ENCODE data around the gene KCMF1. TPM values are rescaled to one million over a fixed set of nuclear protein-coding genes. Genes with fewer than 3 reads are reported as not detected.
A peak's percentile ranks its signal among the peaks of the same experiment; 100 is the strongest.

The KCMF1 gene
- total and polyA plus RNA-seq, 2 of the 13 experiments (the other 11 are each of a cell fraction or from before 2014, with no cell fraction given): 62.1 to 116 TPM

DNA sequence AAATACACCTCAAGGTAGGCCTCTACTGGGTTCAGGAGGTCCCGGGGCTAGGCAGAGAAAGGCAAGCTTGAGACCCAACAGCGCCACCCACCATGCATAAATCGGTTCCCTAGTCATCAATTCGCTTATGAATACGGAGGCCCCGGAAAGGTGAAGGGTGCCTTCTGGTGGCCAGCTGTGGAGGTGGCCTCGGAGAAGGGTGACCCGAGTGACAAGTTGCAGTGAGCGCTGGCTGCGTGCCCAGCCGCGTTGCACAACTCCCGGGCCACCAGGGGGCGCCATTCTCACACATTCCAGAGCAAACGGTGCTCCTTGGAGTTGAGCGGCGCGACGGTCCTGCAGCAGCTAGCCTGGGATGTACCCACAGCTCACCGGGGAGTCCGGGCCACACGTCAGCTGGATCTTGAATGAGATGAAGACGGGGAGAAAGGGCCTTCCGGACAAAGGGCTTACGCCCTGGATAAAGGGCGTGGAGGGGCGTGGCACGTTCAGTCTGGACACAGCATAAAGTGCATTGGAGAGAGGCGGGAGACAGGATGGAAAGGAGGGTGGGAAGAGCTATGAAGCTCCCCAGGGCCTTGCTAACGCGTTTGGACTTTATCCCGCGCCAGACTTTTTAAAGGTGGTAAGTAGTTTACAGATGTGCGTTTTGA lies 45.1 kb upstream of the KCMF1 start (continued):
- TF ChIP-seq ZNF44 (CRISPR knock-in tag; IDR thresholded peaks at IDR 0.05) (peak; percentile 85; the same call in 1 of the 2 replicates), ZSCAN21 (CRISPR knock-in tag; IDR thresholded peaks at IDR 0.05; ENCODE audit: borderline replicate concordance) (peak; percentile 98; the same call in 1 of the 2 replicates), ZNF335 (CRISPR knock-in tag; IDR thresholded peaks at IDR 0.05) (peak; percentile 53), RARG (CRISPR knock-in tag; IDR thresholded peaks at IDR 0.05; ENCODE audit: low read depth) (no peak), ELF4 (CRISPR knock-in tag; IDR thresholded peaks at IDR 0.05; ENCODE audit: borderline replicate concordance) (no peak; the same call in 1 of the 2 replicates), AKAP8 (CRISPR knock-in tag; IDR thresholded peaks at IDR 0.05) (peak; percentile 93), TBL1XR1 (IDR thresholded peaks at IDR 0.05; ENCODE audit: borderline replicate concordance, low read length, partially characterized antibody) (peak; percentile 75), ZNF75D (CRISPR knock-in tag; IDR thresholded peaks at IDR 0.05; ENCODE audit: borderline replicate concordance) (no peak)
- TF ChIP-seq, protein P1, sequence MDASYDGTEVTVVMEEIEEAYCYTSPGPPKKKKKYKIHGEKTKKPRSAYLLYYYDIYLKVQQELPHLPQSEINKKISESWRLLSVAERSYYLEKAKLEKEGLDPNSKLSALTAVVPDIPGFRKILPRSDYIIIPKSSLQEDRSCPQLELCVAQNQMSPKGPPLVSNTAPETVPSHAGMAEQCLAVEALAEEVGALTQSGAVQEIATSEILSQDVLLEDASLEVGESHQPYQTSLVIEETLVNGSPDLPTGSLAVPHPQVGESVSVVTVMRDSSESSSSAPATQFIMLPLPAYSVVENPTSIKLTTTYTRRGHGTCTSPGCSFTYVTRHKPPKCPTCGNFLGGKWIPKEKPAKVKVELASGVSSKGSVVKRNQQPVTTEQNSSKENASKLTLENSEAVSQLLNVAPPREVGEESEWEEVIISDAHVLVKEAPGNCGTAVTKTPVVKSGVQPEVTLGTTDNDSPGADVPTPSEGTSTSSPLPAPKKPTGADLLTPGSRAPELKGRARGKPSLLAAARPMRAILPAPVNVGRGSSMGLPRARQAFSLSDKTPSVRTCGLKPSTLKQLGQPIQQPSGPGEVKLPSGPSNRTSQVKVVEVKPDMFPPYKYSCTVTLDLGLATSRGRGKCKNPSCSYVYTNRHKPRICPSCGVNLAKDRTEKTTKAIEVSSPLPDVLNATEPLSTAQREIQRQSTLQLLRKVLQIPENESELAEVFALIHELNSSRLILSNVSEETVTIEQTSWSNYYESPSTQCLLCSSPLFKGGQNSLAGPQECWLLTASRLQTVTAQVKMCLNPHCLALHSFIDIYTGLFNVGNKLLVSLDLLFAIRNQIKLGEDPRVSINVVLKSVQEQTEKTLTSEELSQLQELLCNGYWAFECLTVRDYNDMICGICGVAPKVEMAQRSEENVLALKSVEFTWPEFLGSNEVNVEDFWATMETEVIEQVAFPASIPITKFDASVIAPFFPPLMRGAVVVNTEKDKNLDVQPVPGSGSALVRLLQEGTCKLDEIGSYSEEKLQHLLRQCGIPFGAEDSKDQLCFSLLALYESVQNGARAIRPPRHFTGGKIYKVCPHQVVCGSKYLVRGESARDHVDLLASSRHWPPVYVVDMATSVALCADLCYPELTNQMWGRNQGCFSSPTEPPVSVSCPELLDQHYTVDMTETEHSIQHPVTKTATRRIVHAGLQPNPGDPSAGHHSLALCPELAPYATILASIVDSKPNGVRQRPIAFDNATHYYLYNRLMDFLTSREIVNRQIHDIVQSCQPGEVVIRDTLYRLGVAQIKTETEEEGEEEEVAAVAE (CRISPR knock-in tag; IDR thresholded peaks at IDR 0.05; ENCODE audit: borderline replicate concordance): peak; percentile 94
- TF ChIP-seq, protein P2, sequence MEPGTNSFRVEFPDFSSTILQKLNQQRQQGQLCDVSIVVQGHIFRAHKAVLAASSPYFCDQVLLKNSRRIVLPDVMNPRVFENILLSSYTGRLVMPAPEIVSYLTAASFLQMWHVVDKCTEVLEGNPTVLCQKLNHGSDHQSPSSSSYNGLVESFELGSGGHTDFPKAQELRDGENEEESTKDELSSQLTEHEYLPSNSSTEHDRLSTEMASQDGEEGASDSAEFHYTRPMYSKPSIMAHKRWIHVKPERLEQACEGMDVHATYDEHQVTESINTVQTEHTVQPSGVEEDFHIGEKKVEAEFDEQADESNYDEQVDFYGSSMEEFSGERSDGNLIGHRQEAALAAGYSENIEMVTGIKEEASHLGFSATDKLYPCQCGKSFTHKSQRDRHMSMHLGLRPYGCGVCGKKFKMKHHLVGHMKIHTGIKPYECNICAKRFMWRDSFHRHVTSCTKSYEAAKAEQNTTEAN (CRISPR knock-in tag; conservative IDR thresholded peaks at IDR 0.05): 0 out of 2 replicates have a peak, but pooled peaks have one; percentile 45
- TF ChIP-seq, protein P3, sequence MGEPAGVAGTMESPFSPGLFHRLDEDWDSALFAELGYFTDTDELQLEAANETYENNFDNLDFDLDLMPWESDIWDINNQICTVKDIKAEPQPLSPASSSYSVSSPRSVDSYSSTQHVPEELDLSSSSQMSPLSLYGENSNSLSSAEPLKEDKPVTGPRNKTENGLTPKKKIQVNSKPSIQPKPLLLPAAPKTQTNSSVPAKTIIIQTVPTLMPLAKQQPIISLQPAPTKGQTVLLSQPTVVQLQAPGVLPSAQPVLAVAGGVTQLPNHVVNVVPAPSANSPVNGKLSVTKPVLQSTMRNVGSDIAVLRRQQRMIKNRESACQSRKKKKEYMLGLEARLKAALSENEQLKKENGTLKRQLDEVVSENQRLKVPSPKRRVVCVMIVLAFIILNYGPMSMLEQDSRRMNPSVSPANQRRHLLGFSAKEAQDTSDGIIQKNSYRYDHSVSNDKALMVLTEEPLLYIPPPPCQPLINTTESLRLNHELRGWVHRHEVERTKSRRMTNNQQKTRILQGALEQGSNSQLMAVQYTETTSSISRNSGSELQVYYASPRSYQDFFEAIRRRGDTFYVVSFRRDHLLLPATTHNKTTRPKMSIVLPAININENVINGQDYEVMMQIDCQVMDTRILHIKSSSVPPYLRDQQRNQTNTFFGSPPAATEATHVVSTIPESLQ (CRISPR knock-in tag; conservative IDR thresholded peaks at IDR 0.05): 0 out of 2 replicates have a peak, but pooled peaks have one; percentile 89
- TF ChIP-seq, protein P4, sequence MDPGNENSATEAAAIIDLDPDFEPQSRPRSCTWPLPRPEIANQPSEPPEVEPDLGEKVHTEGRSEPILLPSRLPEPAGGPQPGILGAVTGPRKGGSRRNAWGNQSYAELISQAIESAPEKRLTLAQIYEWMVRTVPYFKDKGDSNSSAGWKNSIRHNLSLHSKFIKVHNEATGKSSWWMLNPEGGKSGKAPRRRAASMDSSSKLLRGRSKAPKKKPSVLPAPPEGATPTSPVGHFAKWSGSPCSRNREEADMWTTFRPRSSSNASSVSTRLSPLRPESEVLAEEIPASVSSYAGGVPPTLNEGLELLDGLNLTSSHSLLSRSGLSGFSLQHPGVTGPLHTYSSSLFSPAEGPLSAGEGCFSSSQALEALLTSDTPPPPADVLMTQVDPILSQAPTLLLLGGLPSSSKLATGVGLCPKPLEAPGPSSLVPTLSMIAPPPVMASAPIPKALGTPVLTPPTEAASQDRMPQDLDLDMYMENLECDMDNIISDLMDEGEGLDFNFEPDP (CRISPR knock-in tag; conservative IDR thresholded peaks at IDR 0.05): 0 out of 2 replicates have a peak, but pooled peaks have one; percentile 94
- TF ChIP-seq, protein P5, sequence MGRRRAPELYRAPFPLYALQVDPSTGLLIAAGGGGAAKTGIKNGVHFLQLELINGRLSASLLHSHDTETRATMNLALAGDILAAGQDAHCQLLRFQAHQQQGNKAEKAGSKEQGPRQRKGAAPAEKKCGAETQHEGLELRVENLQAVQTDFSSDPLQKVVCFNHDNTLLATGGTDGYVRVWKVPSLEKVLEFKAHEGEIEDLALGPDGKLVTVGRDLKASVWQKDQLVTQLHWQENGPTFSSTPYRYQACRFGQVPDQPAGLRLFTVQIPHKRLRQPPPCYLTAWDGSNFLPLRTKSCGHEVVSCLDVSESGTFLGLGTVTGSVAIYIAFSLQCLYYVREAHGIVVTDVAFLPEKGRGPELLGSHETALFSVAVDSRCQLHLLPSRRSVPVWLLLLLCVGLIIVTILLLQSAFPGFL (CRISPR knock-in tag; IDR thresholded peaks at IDR 0.05): no peak
- TF ChIP-seq, protein P6, sequence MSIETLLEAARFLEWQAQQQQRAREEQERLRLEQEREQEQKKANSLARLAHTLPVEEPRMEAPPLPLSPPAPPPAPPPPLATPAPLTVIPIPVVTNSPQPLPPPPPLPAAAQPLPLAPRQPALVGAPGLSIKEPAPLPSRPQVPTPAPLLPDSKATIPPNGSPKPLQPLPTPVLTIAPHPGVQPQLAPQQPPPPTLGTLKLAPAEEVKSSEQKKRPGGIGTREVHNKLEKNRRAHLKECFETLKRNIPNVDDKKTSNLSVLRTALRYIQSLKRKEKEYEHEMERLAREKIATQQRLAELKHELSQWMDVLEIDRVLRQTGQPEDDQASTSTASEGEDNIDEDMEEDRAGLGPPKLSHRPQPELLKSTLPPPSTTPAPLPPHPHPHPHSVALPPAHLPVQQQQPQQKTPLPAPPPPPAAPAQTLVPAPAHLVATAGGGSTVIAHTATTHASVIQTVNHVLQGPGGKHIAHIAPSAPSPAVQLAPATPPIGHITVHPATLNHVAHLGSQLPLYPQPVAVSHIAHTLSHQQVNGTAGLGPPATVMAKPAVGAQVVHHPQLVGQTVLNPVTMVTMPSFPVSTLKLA (IDR thresholded peaks at IDR 0.05): 0 out of 2 replicates have a peak, but pooled peaks have one; percentile 14
- TF ChIP-seq, protein P7, sequence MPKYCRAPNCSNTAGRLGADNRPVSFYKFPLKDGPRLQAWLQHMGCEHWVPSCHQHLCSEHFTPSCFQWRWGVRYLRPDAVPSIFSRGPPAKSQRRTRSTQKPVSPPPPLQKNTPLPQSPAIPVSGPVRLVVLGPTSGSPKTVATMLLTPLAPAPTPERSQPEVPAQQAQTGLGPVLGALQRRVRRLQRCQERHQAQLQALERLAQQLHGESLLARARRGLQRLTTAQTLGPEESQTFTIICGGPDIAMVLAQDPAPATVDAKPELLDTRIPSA (CRISPR knock-in tag; IDR thresholded peaks at IDR 0.05; ENCODE audit: borderline replicate concordance): no peak
